Stomach smooth muscle (tissue), 2 donors: Measurements from ENCODE around the gene ADGRG3.

Experiments used
- H3K27ac ChIP-seq: one replicate; pipeline ENCODE4 v1.7.0; 2013; ENCODE audit warnings: mild to moderate bottlenecking, low read length, inconsistent platforms
- H3K27me3 ChIP-seq, 2 donors: one replicate each; pipeline ENCODE4 v1.7.0; 2013; ENCODE audit warnings: low read length in 2 of 2; ENCODE audit not compliant: insufficient read depth in 2 of 2, control insufficient read depth in 1 of 2
- H3K36me3 ChIP-seq, 2 donors: one replicate each; pipeline ENCODE4 v1.7.0; 2013; ENCODE audit warnings: low read length in 2 of 2; ENCODE audit not compliant: control insufficient read depth in 2 of 2, insufficient read depth in 2 of 2
- H3K4me1 ChIP-seq: one replicate; pipeline ENCODE4 v1.7.0; 2013; ENCODE audit warnings: low read length; ENCODE audit not compliant: control insufficient read depth, insufficient read depth
- H3K4me3 ChIP-seq, 2 donors: one replicate each; pipeline ENCODE4 v1.7.0; 2013; ENCODE audit warnings: low read length in 2 of 2
- H3K9ac ChIP-seq, 2 donors: one replicate each; pipeline ENCODE4 v1.7.0; 2013; ENCODE audit warnings: low read length in 2 of 2, mild to moderate bottlenecking in 1 of 2
- H3K9me3 ChIP-seq, 2 donors: one replicate each; pipeline ENCODE4 v1.7.0; 2013; ENCODE audit warnings: low read length in 2 of 2; ENCODE audit not compliant: control insufficient read depth in 2 of 2
- donor health status: healthy.
- donor health status: Pancreatic carcinoma.

ADGRG3 gene

GRCh38 chr16:57634171-57634570, 33.9 kb upstream of the ADGRG3 start:
- Histone ChIP-seq H3K27me3 (peaks cover 16 to 27% of the 10 kb centered on the region in 2 donors), H3K36me3 (no peaks in the 10 kb centered on the region), H3K9me3 (no peaks in the 10 kb centered on the region), H3K27ac (no peak overlapping the region), H3K9ac (no peak overlapping the region), H3K4me1 (peaks cover 18% of the 10 kb centered on the region), H3K4me3 (no peak overlapping the region)

GRCh38 chr16:57635266-57636097, 32.6 kb upstream of the ADGRG3 start:
- H3K9ac ChIP-seq = no peak overlapping the region
- H3K4me3 ChIP-seq = no peak overlapping the region
- no peaks in the 10 kb centered on the region for H3K36me3 ChIP-seq
- H3K9me3 ChIP-seq = no peaks in the 10 kb centered on the region
- H3K27me3 ChIP-seq = peaks cover 10 to 26% of the 10 kb centered on the region in 2 donors
- no peak overlapping the region for H3K27ac ChIP-seq
- H3K4me1 ChIP-seq = peaks cover 21% of the 10 kb centered on the region

DNA sequence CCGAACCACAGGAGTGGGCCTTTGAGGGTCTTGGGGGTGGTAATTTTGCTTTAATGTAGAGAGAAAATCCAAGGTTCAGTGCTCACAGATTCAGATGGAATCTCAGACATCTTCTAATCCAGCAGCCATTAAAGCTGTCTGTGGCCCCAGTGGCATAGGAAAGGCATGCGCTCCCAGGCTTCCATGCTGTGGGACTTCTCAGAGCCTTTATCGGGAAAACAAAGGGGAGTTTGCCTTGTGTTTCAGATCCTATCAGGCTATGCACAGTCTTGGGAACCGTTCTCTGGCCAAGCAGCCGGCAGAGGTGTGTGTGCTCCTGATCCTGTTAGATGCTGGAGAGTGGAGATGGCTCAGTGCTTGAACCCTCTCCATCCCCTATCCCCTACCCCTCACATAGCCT, 31.9 kb upstream of the ADGRG3 start:
- no peak overlapping the region for H3K4me3 ChIP-seq
- H3K9me3 ChIP-seq = no peaks in the 10 kb centered on the region
- no peaks in the 10 kb centered on the region for H3K36me3 ChIP-seq
- no peak overlapping the region for H3K9ac ChIP-seq
- H3K27me3 ChIP-seq = peaks cover 10 to 25% of the 10 kb centered on the region in 2 donors
- peaks cover 21% of the 10 kb centered on the region for H3K4me1 ChIP-seq
- no peak overlapping the region for H3K27ac ChIP-seq

GRCh38 chr16:57637020-57637419, 31.1 kb upstream of the ADGRG3 start:
- no peaks in the 10 kb centered on the region for H3K9me3 ChIP-seq
- no peaks in the 10 kb centered on the region for H3K36me3 ChIP-seq
- no peak overlapping the region for H3K4me3 ChIP-seq
- peaks cover 10 to 25% of the 10 kb centered on the region in 2 donors for H3K27me3 ChIP-seq
- no peak overlapping the region for H3K27ac ChIP-seq
- H3K9ac ChIP-seq = no peak overlapping the region
- H3K4me1 ChIP-seq = peaks cover 21% of the 10 kb centered on the region

DNA sequence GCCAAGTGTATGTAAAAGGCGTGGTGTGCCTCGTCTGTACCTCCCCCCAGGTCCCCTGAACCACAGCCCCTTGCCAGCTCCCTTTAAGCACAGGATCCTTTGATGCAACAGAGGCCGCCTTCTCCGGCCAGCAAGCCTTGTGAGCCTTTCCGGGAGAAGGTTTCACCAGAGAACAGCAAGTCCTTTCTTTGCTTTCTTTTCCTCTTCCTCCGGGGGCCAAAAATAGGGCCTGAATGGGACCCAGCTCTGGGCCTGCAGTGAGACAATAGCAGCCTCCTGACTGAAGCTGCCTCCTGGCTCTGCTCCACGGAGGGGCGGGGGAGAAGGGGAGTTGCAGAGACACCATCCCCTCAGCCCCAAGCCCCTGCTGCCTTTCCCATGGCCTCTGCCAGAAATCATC, 30.7 kb upstream of the ADGRG3 start:
- H3K9ac ChIP-seq = no peak overlapping the region
- peaks cover 10 to 25% of the 10 kb centered on the region in 2 donors for H3K27me3 ChIP-seq
- peaks cover 21% of the 10 kb centered on the region for H3K4me1 ChIP-seq
- H3K36me3 ChIP-seq = no peaks in the 10 kb centered on the region
- no peak overlapping the region for H3K4me3 ChIP-seq
- H3K27ac ChIP-seq = no peak overlapping the region
- no peaks in the 10 kb centered on the region for H3K9me3 ChIP-seq

GRCh38 chr16:57637965-57638364, 30.1 kb upstream of the ADGRG3 start:
- H3K9ac ChIP-seq = no peak overlapping the region
- H3K27me3 ChIP-seq = peaks cover 10 to 25% of the 10 kb centered on the region in 2 donors
- no peaks in the 10 kb centered on the region for H3K36me3 ChIP-seq
- H3K4me3 ChIP-seq = no peak overlapping the region
- H3K4me1 ChIP-seq = peaks cover 21% of the 10 kb centered on the region
- peak overlapping the region; percentile 1 for H3K27ac ChIP-seq
- H3K9me3 ChIP-seq = no peaks in the 10 kb centered on the region

DNA sequence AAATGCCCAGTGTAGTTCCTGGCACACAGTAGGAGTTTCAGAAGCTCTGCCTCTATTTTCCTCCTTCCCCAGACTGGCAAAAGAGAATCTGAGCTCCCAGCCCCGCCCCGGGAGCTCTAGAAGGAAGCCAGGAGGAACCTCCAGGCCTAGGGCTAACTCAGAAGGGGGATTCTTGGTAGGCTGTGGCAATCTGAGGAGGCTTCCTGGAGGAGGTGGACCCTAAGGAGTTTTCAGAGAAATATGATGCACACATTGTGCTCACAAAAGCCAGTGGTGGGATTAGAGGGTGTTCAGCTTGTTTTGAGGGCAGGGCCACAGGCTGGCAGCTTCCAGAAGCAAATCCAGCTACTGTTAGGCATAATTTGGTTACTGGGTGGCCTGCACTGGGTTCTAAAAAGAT, 29.7 kb upstream of the ADGRG3 start:
- peaks cover 21% of the 10 kb centered on the region for H3K4me1 ChIP-seq
- peaks cover 10 to 25% of the 10 kb centered on the region in 2 donors for H3K27me3 ChIP-seq
- peak overlapping the region; percentile 1 for H3K27ac ChIP-seq
- no peak overlapping the region for H3K4me3 ChIP-seq
- H3K9me3 ChIP-seq = no peaks in the 10 kb centered on the region
- no peak overlapping the region for H3K9ac ChIP-seq
- H3K36me3 ChIP-seq = no peaks in the 10 kb centered on the region

- no peaks in the 10 kb centered on the region for H3K9me3 ChIP-seq
- H3K9ac ChIP-seq = no peak overlapping the region
- H3K36me3 ChIP-seq = no peaks in the 10 kb centered on the region
- no peak overlapping the region for H3K4me3 ChIP-seq
- peaks cover 7 to 21% of the 10 kb centered on the region in 2 donors for H3K27me3 ChIP-seq
- H3K4me1 ChIP-seq = peaks cover 21% of the 10 kb centered on the region
- H3K27ac ChIP-seq = no peak overlapping the region
Measured at GRCh38 chr16:57639172-57639887, 28.8 kb upstream of the ADGRG3 start.

DNA sequence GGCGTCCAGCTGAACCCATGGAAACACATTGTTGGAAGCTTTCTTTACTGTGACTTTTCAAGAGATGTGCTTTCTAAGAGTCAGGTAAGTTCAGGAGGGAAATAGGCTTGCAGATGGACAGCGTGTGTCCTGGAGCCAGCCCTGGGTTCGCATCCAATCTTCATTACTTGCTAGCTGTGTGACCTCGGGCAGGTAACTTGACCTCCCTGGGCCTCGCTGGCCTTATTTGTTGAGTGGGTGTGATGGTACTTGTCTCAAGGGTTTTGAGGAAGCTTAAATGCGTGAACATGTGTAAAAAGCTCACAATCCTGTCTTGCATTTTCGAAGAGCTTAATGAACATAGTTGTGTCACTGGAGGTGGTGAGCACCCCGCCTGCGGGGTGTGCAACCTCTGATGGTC, 27.9 kb upstream of the ADGRG3 start:
- H3K4me3 ChIP-seq = no peak overlapping the region
- no peak overlapping the region for H3K27ac ChIP-seq
- H3K4me1 ChIP-seq = peaks cover 18% of the 10 kb centered on the region
- peaks cover 5 to 19% of the 10 kb centered on the region in 2 donors for H3K27me3 ChIP-seq
- no peaks in the 10 kb centered on the region for H3K9me3 ChIP-seq
- H3K9ac ChIP-seq = no peak overlapping the region
- H3K36me3 ChIP-seq = no peaks in the 10 kb centered on the region

DNA sequence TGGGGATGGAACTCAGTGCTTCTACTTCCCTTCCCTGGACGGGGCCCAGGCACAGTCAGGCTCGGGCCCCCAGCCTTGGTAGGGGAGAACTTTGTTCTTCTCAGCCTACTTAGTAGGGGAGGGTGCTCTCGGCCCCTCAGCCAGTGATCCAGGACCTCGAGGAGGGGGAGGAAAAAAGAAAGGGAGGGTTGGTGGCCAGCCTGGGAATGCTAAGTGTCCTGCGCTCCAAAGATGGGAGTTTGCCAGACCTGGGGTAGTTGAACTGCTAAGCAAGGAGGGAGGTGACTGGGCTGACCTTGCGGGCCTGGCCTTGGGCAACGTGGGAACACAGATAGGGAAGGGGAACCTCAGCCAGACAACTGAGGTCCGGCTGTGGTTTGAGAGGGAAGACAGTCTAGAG, 27.5 kb upstream of the ADGRG3 start:
- no peak overlapping the region for H3K9ac ChIP-seq
- no peaks in the 10 kb centered on the region for H3K36me3 ChIP-seq
- no peak overlapping the region for H3K4me3 ChIP-seq
- no peak overlapping the region for H3K27ac ChIP-seq
- H3K9me3 ChIP-seq = no peaks in the 10 kb centered on the region
- H3K27me3 ChIP-seq = peaks cover 5 to 16% of the 10 kb centered on the region in 2 donors
- peaks cover 18% of the 10 kb centered on the region for H3K4me1 ChIP-seq
